GM10248 (cell line): Measurements from ENCODE around the gene PAN2.

Source experiments
- CTCF ChIA-PET: fragments of 300-600 bp; sonication (Branson Sonifier 250); formaldehyde crosslinking; extraction: SDS; loops from one replicate; lab custom pipeline; 2021; ENCODE audit warnings: antibody characterized with exemption; lab: Yijun Ruan, JAX
- POLR2A ChIA-PET: fragments of 350-650 bp; sonication (Branson Sonifier 250); formaldehyde crosslinking; extraction: SDS; loops from one replicate; lab custom pipeline; 2020; ENCODE audit warnings: antibody characterized with exemption; lab: Yijun Ruan, JAX
- DNase-seq: peaks from one replicate; pipeline ENCODE4 v3.0.0; 2012; ENCODE audit errors: extremely low spot score
- CTCF ChIP-seq: IDR thresholded peaks from 2 replicates; pipeline ENCODE4 v1.5.1; 2012; ENCODE audit warnings: mild to moderate bottlenecking, low read depth; ENCODE audit errors: extremely low read depth, missing control alignments, control extremely low read depth

Gene PAN2

GRCh38 chr12:56315622-56316473, 18.0 kb downstream of the PAN2 start, which contains the start of gene CNPY2:
TSS of gene CNPY2 (minus strand) at chr12:56315988. CDS start at chr12:56315217, 771 bp downstream.
- ChIA-PET CTCF (interaction anchor here (0.6 to 3.6 kb wide), 10 partner anchors 13 to 148 kb away, joined by 3 to 25 read pairs (median 3); partner anchors contain the start of genes IL23A, RNF41 and STAT2), POLR2A (interaction anchor here (0.6 to 2.4 kb wide), 10 partner anchors 10 to 209 kb away, joined by 3 to 8 read pairs (median 3); partner anchors contain the start of genes ANKRD52, PAN2 and STAT2)
- TF ChIP-seq CTCF, result peak; percentile 32
- DNase-seq, result peak; percentile 96

- ChIA-PET CTCF (interaction anchor here (0.9 to 3.6 kb wide), 5 partner anchors 14 to 148 kb away, joined by 3 to 25 read pairs (median 10); partner anchors contain the start of genes RNF41 and STAT2), POLR2A (interaction anchor here (0.6 to 2.4 kb wide), 7 partner anchors 15 to 57 kb away, joined by 3 to 8 read pairs (median 4); partner anchors contain the start of genes ANKRD52, PAN2 and STAT2)
- no peak for DNase-seq
- no peak for TF ChIP-seq CTCF
These were observed 18.6 kb downstream of the PAN2 start for GRCh38 chr12:56315249-56315621.

- ChIA-PET CTCF (interaction anchor here (0.8 to 1.7 kb wide), 11 partner anchors 12 to 185 kb away, joined by 3 to 6 read pairs (median 4); partner anchors contain the start of genes COQ10A and SMARCC2), POLR2A (interaction anchor here (0.6 kb wide), 1 partner anchor 193 kb away, joined by 3 read pairs; the partner anchor contains the start of gene ZC3H10)
- TF ChIP-seq CTCF, result no peak
- DNase-seq, result no peak
These were observed 22.8 kb downstream of the PAN2 start for GRCh38 chr12:56311003-56311402.

GRCh38 chr12:56308714-56309113, 25.1 kb downstream of the PAN2 start:
- CTCF ChIA-PET, result interaction anchor here (1.0 to 1.2 kb wide), 2 partner anchors 10 to 22 kb away, joined by 3 to 4 read pairs; no protein-coding TSS in a partner anchor
- DNase-seq, result no peak
- TF ChIP-seq CTCF, result no peak
- POLR2A ChIA-PET, result no interaction called here

GRCh38 chr12:56307221-56307965, 26.4 kb downstream of the PAN2 start:
- ChIA-PET POLR2A (interaction anchor here (1.4 kb wide), 1 partner anchor 53 kb away, joined by 5 read pairs; the partner anchor contains the start of gene STAT2), CTCF (interaction anchor here (0.7 to 1.2 kb wide), 2 partner anchors 20 to 206 kb away, joined by 3 to 4 read pairs; no protein-coding TSS in a partner anchor)
- no peak for TF ChIP-seq CTCF
- no peak for DNase-seq
